GM19455 (cell line): ENCODE measurements around the gene EGFR.

Experiments
- ATAC-seq: cut with Tn5 transposase; IDR thresholded peaks from one replicate; pipeline ENCODE4 v1.9.1; 2021; ENCODE audit not compliant: unreplicated experiment

The EGFR gene

GRCh38 chr7:55099821-55100543 lies 81.2 kb downstream of the EGFR start:
- no peak for ATAC-seq

GRCh38 chr7:55100544-55101327 lies 81.9 kb downstream of the EGFR start:
- no peak for ATAC-seq

GRCh38 chr7:55101359-55101758 lies 82.5 kb downstream of the EGFR start:
- ATAC-seq = no peak

GRCh38 chr7:55104123-55104522 lies 85.3 kb downstream of the EGFR start:
- ATAC-seq = no peak

GRCh38 chr7:55104712-55105433 lies 86.1 kb downstream of the EGFR start:
- ATAC-seq = no peak

GRCh38 chr7:55105952-55106351 lies 87.1 kb downstream of the EGFR start:
- ATAC-seq = no peak

GRCh38 chr7:55107946-55108345 lies 89.1 kb downstream of the EGFR start:
- ATAC-seq = no peak

GRCh38 chr7:55108401-55108800 lies 89.6 kb downstream of the EGFR start:
- ATAC-seq = no peak

GRCh38 chr7:55108818-55109217 lies 90.0 kb downstream of the EGFR start:
- ATAC-seq = no peak

- no peak for ATAC-seq
Observed at GRCh38 chr7:55109404-55110167, 90.8 kb downstream of the EGFR start.

GRCh38 chr7:55110282-55110992 lies 91.6 kb downstream of the EGFR start:
- ATAC-seq = no peak

- ATAC-seq = no peak
Observed at GRCh38 chr7:55110993-55111361, 92.2 kb downstream of the EGFR start.

- ATAC-seq = no peak
Observed at GRCh38 chr7:55112056-55112455, 93.2 kb downstream of the EGFR start.

GRCh38 chr7:55113760-55114540 lies 95.1 kb downstream of the EGFR start:
- ATAC-seq = no peak

GRCh38 chr7:55117286-55117685 lies 98.5 kb downstream of the EGFR start:
- no peak for ATAC-seq

GRCh38 chr7:55118426-55118825 lies 99.6 kb downstream of the EGFR start:
- no peak for ATAC-seq

GRCh38 chr7:55119571-55119970 lies 100.8 kb downstream of the EGFR start:
- no peak for ATAC-seq

- no peak for ATAC-seq
Observed at GRCh38 chr7:55120074-55120473, 101.3 kb downstream of the EGFR start.

GRCh38 chr7:55120501-55121198 lies 101.8 kb downstream of the EGFR start:
- ATAC-seq = no peak
